CD8-positive, alpha-beta memory T cell (primary cell): ENCODE results near the gene RAB5B. TPM values are rescaled to one million over a fixed set of nuclear protein-coding genes. Genes with fewer than 3 reads are reported as not detected.

Experiments
- CTCF ChIA-PET: fragments of 350-600 bp; sonication (Branson Sonifier 250); formaldehyde crosslinking; loops from one replicate; lab custom pipeline; 2021; ENCODE audit warnings: antibody characterized with exemption; lab: Charles Lee
- POLR2A ChIA-PET: fragments of 350-600 bp; sonication (Branson Sonifier 250); formaldehyde crosslinking; loops from one replicate; lab custom pipeline; 2021; ENCODE audit warnings: antibody characterized with exemption; lab: Charles Lee
- DNase-seq, 5 donors: peaks; one replicate each; pipeline versions ENCODE4 v3.0.0 to v3.0.0-alpha.2; 2020 to 2022; ENCODE audit warnings: mixed read lengths in 1 of 5
- H3K27ac ChIP-seq: one replicate; pipeline ENCODE4 v1.7.0; 2013; ENCODE audit warnings: low read depth, mild to moderate bottlenecking, low read length, moderate library complexity
- H3K27me3 ChIP-seq: 2 replicates; pipeline ENCODE4 v1.7.0; 2013; ENCODE audit warnings: low read length, mild to moderate bottlenecking; ENCODE audit not compliant: insufficient read depth, poor library complexity, severe bottlenecking
- H3K36me3 ChIP-seq: 2 replicates; pipeline ENCODE4 v1.7.0; 2013; ENCODE audit warnings: mild to moderate bottlenecking, low read length, moderate library complexity; ENCODE audit not compliant: insufficient read depth
- H3K4me1 ChIP-seq: 2 replicates; pipeline ENCODE4 v1.7.0; 2013; ENCODE audit warnings: mild to moderate bottlenecking, low read length, moderate library complexity; ENCODE audit not compliant: insufficient read depth
- H3K4me3 ChIP-seq: 2 replicates; pipeline ENCODE4 v1.7.0; 2013; ENCODE audit warnings: mild to moderate bottlenecking, low read length
- H3K9me3 ChIP-seq: 2 replicates; pipeline ENCODE4 v1.7.0; 2013; ENCODE audit warnings: mild to moderate bottlenecking, low read length
- H3K27ac Mint-ChIP-seq, 8 donors: one replicate each; pipeline ENCODE4 v1.8.0; 2020 to 2021; ENCODE audit warnings: mixed read lengths in 8 of 8, mild to moderate bottlenecking in 6 of 8, inconsistent platforms in 3 of 8, moderate library complexity in 3 of 8
- H3K27me3 Mint-ChIP-seq, 2 donors: one replicate each; pipeline ENCODE4 v1.8.0; 2020 to 2021; ENCODE audit warnings: mixed read lengths in 2 of 2, mild to moderate bottlenecking in 1 of 2, moderate library complexity in 1 of 2
- H3K36me3 Mint-ChIP-seq, 3 donors: one replicate each; pipeline ENCODE4 v1.8.0; 2020 to 2021; ENCODE audit warnings: mixed read lengths in 3 of 3, inconsistent platforms in 1 of 3, mild to moderate bottlenecking in 1 of 3
- H3K4me1 Mint-ChIP-seq, 3 donors: one replicate each; pipeline ENCODE4 v1.8.0; 2020 to 2021; ENCODE audit warnings: mixed read lengths in 3 of 3, inconsistent platforms in 1 of 3, mild to moderate bottlenecking in 1 of 3
- H3K4me3 Mint-ChIP-seq, 7 donors: one replicate each; pipeline ENCODE4 v1.8.0; 2020 to 2021; ENCODE audit warnings: mixed read lengths in 7 of 7, mild to moderate bottlenecking in 6 of 7, moderate library complexity in 4 of 7, inconsistent platforms in 2 of 7
- H3K9me3 Mint-ChIP-seq, 5 donors: one replicate each; pipeline ENCODE4 v1.8.0; 2020 to 2022; ENCODE audit warnings: mixed read lengths in 5 of 5, mild to moderate bottlenecking in 3 of 5, moderate library complexity in 2 of 5, inconsistent platforms in 1 of 5
- polyA plus RNA-seq: library from polyadenylated mRNA; unstranded; fragments of 300-500 nt; fragmentation: Illumina TruSeq; gene quantifications from one replicate; pipeline ENCODE4 v1.2.3, GENCODE V29; 2021
- total RNA-seq, 2 experiments: library from RNA; stranded (reverse); gene quantifications; one replicate each; pipeline ENCODE4 v1.2.3, GENCODE V29; 2021

RAB5B gene
- total RNA-seq (10 to 100 TPM; 36.6 to 38.3 TPM), polyA plus RNA-seq (68.5 TPM)

GRCh38 chr12:55973599-55974307 is at the start of gene RAB5B:
Gene RAB5B, plus strand, starts transcription at chr12:55974078. Its CDS starts 12,883 bp downstream, at chr12:55986961.
- Mint-ChIP-seq H3K9me3 (no peaks in the 10 kb centered on the region), H3K27me3 (no peaks in the 10 kb centered on the region), H3K27ac (no peak within 1 kb of the TSS), H3K36me3 (peaks cover 0 to 20% (median 3%) of the 10 kb centered on the region in 3 donors), H3K4me1 (peaks cover 15 to 27% (median 24%) of the 10 kb centered on the region in 3 donors), H3K4me3 (no peak within 1 kb of the TSS)
- Histone ChIP-seq H3K4me3 (peak within 1 kb of the TSS; percentile 76), H3K4me1 (peaks cover 36% of the 10 kb centered on the region), H3K9me3 (no peaks in the 10 kb centered on the region), H3K27me3 (no peaks in the 10 kb centered on the region), H3K27ac (peak within 1 kb of the TSS; percentile 87), H3K36me3 (peaks cover 6% of the 10 kb centered on the region)
- ChIA-PET CTCF (interaction anchor here (0.6 to 2.5 kb wide), 17 partner anchors 10 to 237 kb away, joined by 3 to 21 read pairs (median 3); partner anchors contain the start of genes DGKA, ORMDL2, SARNP and SMARCC2), POLR2A (interaction anchor here (0.6 to 2.9 kb wide), 28 partner anchors 9 to 663 kb away, joined by 3 to 19 read pairs (median 6); partner anchors contain the start of genes BLOC1S1, CD63, DGKA and DNAJC14)
- peak; percentile 94 to 99 (median 98) for DNase-seq

GRCh38 chr12:55925371-55925770 is 48.5 kb upstream of the RAB5B start:
- no peak for DNase-seq
- CTCF ChIA-PET: interaction anchor here (0.9 to 8.7 kb wide), 8 partner anchors 10 to 186 kb away, joined by 3 to 96 read pairs (median 4); partner anchors contain the start of gene DNAJC14
- Mint-ChIP-seq H3K9me3 (no peaks in the 10 kb centered on the region), H3K4me1 (peaks cover 56 to 70% (median 63%) of the 10 kb centered on the region in 3 donors), H3K27me3 (peaks cover 0 to 6% of the 10 kb centered on the region in 2 donors), H3K36me3 (peaks cover 0 to 43% (median 5%) of the 10 kb centered on the region in 3 donors), H3K4me3 (peak overlapping the region; percentile 5 to 100 (median 97)), H3K27ac (peak overlapping the region in 7 of 8 donors; percentile 91 to 99 (median 97))
- H3K4me1 ChIP-seq: peaks cover 51% of the 10 kb centered on the region
- POLR2A ChIA-PET: interaction anchor here (1.3 to 1.4 kb wide), 2 partner anchors 48 to 96 kb away, joined by 6 to 12 read pairs; partner anchors contain the start of genes DNAJC14 and RAB5B
- H3K4me3 ChIP-seq: peak overlapping the region; percentile 11
- H3K9me3 ChIP-seq: no peaks in the 10 kb centered on the region
- no peaks in the 10 kb centered on the region for H3K36me3 ChIP-seq
- H3K27me3 ChIP-seq: no peaks in the 10 kb centered on the region
- no peak overlapping the region for H3K27ac ChIP-seq

- Mint-ChIP-seq H3K27me3 (peaks cover 0 to 6% of the 10 kb centered on the region in 2 donors), H3K9me3 (no peaks in the 10 kb centered on the region), H3K27ac (peak overlapping the region; percentile 91 to 99 (median 96)), H3K4me1 (peaks cover 58 to 69% (median 64%) of the 10 kb centered on the region in 3 donors), H3K36me3 (peaks cover 0 to 47% (median 5%) of the 10 kb centered on the region in 3 donors), H3K4me3 (peak overlapping the region; percentile 94 to 100 (median 97))
- ChIA-PET POLR2A (interaction anchor here (0.7 to 3.2 kb wide), 6 partner anchors 13 to 108 kb away, joined by 3 to 18 read pairs (median 6); partner anchors contain the start of genes DNAJC14, ORMDL2, RAB5B and SARNP), CTCF (interaction anchor here (0.6 to 8.7 kb wide), 16 partner anchors 9 to 187 kb away, joined by 3 to 96 read pairs (median 4); partner anchors contain the start of genes DNAJC14, ORMDL2, RAB5B and SARNP)
- no peak for DNase-seq
- H3K4me3 ChIP-seq: peak overlapping the region; percentile 83
- H3K4me1 ChIP-seq: peaks cover 54% of the 10 kb centered on the region
- no peaks in the 10 kb centered on the region for H3K36me3 ChIP-seq
- H3K27me3 ChIP-seq: no peaks in the 10 kb centered on the region
- H3K9me3 ChIP-seq: no peaks in the 10 kb centered on the region
- H3K27ac ChIP-seq: peak overlapping the region; percentile 79
Observed at GRCh38 chr12:55925870-55926737, 47.8 kb upstream of the RAB5B start.

- peaks cover 0 to 6% of the 10 kb centered on the region in 2 donors for H3K27me3 Mint-ChIP-seq
- H3K4me1 ChIP-seq: peaks cover 46% of the 10 kb centered on the region
- DNase-seq: peak; percentile 82 to 94 (median 86)
- peak overlapping the region; percentile 91 to 99 (median 96) for H3K27ac Mint-ChIP-seq
- H3K27me3 ChIP-seq: no peaks in the 10 kb centered on the region
- peaks cover 0 to 48% (median 7%) of the 10 kb centered on the region in 3 donors for H3K36me3 Mint-ChIP-seq
- ChIA-PET POLR2A (interaction anchor here (0.5 to 3.2 kb wide), 13 partner anchors 9 to 524 kb away, joined by 3 to 18 read pairs (median 6); partner anchors contain the start of genes DNAJC14, ORMDL2, RAB5B and SARNP), CTCF (interaction anchor here (0.6 to 8.7 kb wide), 16 partner anchors 9 to 188 kb away, joined by 3 to 96 read pairs (median 4); partner anchors contain the start of genes DNAJC14, ORMDL2, RAB5B and SARNP)
- H3K9me3 ChIP-seq: no peaks in the 10 kb centered on the region
- H3K9me3 Mint-ChIP-seq: no peaks in the 10 kb centered on the region
- peak overlapping the region; percentile 83 for H3K4me3 ChIP-seq
- peak overlapping the region; percentile 79 for H3K27ac ChIP-seq
- peaks cover 55 to 61% (median 58%) of the 10 kb centered on the region in 3 donors for H3K4me1 Mint-ChIP-seq
- peak overlapping the region; percentile 94 to 100 (median 97) for H3K4me3 Mint-ChIP-seq
- no peaks in the 10 kb centered on the region for H3K36me3 ChIP-seq
Observed at GRCh38 chr12:55926738-55927587, 46.9 kb upstream of the RAB5B start.

- Histone ChIP-seq H3K4me1 (peaks cover 40% of the 10 kb centered on the region), H3K27me3 (no peaks in the 10 kb centered on the region), H3K9me3 (no peaks in the 10 kb centered on the region), H3K27ac (peak within 1 kb of the TSS; percentile 79), H3K4me3 (peak within 1 kb of the TSS; percentile 83), H3K36me3 (no peaks in the 10 kb centered on the region)
- H3K36me3 Mint-ChIP-seq: peaks cover 0 to 46% (median 8%) of the 10 kb centered on the region in 3 donors
- peak; percentile 54 to 82 (median 56) for DNase-seq
- CTCF ChIA-PET: interaction anchor here (1.0 to 8.7 kb wide), 9 partner anchors 10 to 212 kb away, joined by 3 to 96 read pairs (median 5); partner anchors contain the start of genes BLOC1S1, ORMDL2 and SARNP
- POLR2A ChIA-PET: interaction anchor here (0.5 to 3.2 kb wide), 11 partner anchors 8 to 523 kb away, joined by 3 to 18 read pairs (median 4); partner anchors contain the start of genes DNAJC14, ORMDL2, RAB5B and SARNP
- H3K27me3 Mint-ChIP-seq: peaks cover 0 to 8% of the 10 kb centered on the region in 2 donors
- peaks cover 56 to 57% (median 56%) of the 10 kb centered on the region in 3 donors for H3K4me1 Mint-ChIP-seq
- peak within 1 kb of the TSS; percentile 94 to 99 (median 98) for H3K27ac Mint-ChIP-seq
- peak within 1 kb of the TSS; percentile 94 to 100 (median 98) for H3K4me3 Mint-ChIP-seq
- H3K9me3 Mint-ChIP-seq: peaks cover 0 to 2% (median 0%) of the 10 kb centered on the region in 5 donors
Observed at GRCh38 chr12:55927588-55928502, 46.0 kb upstream of the RAB5B start, which contains the start of gene PYM1. Gene PYM1, minus strand, starts transcription at chr12:55927894. Its CDS starts 133 bp downstream, at chr12:55927761.
